HG03280 (cell line): ENCODE measurements around the gene LRRC53.

Experiments used
- ATAC-seq: cut with Tn5 transposase; IDR thresholded peaks from one replicate; pipeline ENCODE4 v1.9.1; 2021; ENCODE audit warnings: mild to moderate bottlenecking, moderate library complexity; ENCODE audit not compliant: unreplicated experiment

Gene LRRC53

DNA sequence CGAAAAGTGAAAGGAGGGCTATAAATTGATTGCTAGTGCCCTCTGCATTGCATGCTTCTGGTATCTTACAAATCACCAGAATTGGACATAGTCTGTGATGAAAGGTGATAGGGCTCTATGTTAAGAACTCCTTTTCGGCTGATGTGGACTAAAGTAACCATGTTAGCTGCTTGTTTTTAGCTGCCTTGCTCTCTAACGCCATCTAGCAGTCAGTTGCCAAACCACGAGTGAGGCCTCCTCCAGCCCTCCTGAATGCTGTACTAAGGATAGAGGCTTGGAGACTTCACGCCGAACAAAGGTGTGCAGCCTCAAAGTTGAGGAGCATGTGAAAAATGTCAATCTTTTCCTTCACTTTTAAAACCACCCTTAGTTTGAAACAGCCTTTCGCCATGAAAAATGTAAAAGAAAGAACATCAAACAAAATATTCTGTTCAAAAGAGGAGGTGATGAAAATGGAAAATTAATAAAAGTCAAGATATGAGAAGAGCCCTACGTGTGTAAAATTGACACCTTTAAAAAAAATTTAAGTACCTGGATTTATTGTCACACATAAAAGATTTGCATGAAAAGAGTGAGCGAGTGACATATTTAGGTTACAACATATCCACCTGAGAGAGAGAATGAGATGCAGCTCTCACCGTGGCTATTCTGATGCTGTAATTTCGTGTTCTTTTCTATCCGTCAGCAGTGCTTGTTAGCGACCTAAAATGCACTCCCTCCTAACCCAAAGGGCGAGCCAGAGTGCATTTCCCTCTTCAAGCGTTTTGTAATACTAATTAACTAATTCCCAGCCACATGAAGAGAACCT lies 8.1 kb downstream of the LRRC53 start:
- peak; percentile 94 for ATAC-seq

- ATAC-seq: no peak
Measured at GRCh38 chr1:74502858-74503257, 9.6 kb downstream of the LRRC53 start.

GRCh38 chr1:74502432-74502831 lies 10.0 kb downstream of the LRRC53 start:
- no peak for ATAC-seq

DNA sequence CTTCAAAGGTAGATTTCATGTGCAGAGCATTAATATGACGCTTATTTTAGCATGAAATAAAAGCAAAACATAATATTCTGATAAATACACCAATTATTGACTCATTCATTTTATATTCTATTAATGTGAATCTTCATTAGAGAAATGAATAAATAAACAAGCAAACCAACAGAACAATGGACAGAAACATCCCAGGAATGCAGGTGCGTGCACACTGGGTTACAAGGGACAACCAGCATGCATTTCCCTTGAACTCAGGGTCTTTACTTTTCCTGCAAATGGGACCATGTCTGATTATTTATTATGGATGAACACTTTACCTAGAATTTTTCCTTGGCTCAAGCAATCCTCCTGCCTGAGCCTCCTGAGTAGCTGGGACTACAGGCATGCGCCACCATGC lies 13.5 kb downstream of the LRRC53 start:
- ATAC-seq: no peak

GRCh38 chr1:74496669-74497068 lies 15.7 kb downstream of the LRRC53 start:
- ATAC-seq: no peak

DNA sequence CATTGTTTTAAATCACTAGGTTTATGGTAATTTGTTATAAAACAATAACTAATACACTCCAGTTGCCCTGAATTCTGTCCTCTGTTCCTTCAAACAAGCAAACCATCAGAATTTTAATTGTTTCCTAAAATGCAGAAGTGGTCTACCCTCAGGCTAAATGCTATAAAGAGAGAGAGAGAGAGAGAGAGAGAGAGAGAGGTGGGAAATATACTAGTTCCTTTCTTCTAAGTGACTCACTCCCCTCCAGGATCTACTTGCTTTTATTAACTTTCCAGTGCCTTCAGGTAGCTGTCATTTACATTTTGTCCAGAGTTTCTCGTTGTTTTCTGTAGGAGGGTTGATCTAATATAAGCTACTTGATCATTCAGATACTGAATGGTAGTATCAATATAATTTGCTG lies 26.4 kb downstream of the LRRC53 start:
- ATAC-seq: no peak

- no peak for ATAC-seq
Measured at GRCh38 chr1:74485622-74486021, 26.8 kb downstream of the LRRC53 start.

- ATAC-seq: no peak
Measured at GRCh38 chr1:74481607-74482006, 30.8 kb downstream of the LRRC53 start.

DNA sequence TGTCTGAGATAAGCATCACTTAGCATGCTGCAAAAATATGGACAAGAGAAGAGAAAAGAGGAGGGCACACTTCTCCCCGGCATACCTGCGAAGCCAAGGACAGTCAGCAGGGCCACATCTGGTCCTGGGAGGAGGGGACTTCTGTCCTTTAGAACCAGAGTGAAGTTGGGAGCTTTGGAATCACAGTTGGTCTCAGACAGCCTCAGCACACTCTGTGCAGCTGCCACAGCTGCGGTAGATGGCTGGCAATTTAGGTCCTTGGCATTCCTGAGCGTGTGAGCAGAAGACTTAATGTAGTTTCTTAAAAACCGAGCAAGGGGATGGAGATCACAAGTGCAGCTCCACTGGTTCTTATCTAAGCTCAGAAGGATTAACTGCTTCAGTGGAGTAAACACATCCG lies 32.3 kb downstream of the LRRC53 start:
- ATAC-seq: no peak

DNA sequence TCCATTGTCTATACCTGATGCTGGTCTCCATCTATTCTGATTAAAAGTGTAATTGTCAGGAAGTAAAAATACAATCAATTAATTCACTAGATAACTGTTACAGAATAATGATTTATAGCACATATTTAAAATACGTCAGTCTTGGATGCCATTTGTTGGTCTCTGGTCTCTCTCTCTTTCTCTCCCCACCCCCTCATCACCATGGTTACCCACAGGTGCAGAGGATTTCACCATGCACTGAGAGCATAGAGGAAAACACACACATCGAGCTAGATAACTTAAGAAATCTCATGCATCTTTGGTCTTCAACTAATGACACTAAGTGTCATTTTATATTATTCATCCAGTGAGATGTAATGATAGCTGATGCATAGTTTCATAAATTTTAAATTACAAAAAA lies 33.4 kb downstream of the LRRC53 start:
- no peak for ATAC-seq

- no peak for ATAC-seq
Measured at GRCh38 chr1:74474585-74474984, 37.8 kb downstream of the LRRC53 start.

GRCh38 chr1:74471470-74471869 lies 40.9 kb downstream of the LRRC53 start:
- ATAC-seq: no peak

GRCh38 chr1:74470936-74471335 lies 41.5 kb downstream of the LRRC53 start:
- no peak for ATAC-seq

GRCh38 chr1:74470251-74470650 lies 42.2 kb downstream of the LRRC53 start:
- no peak for ATAC-seq

GRCh38 chr1:74468982-74469603 lies 43.3 kb downstream of the LRRC53 start:
- ATAC-seq: no peak

GRCh38 chr1:74467786-74468377 lies 44.5 kb downstream of the LRRC53 start:
- no peak for ATAC-seq

DNA sequence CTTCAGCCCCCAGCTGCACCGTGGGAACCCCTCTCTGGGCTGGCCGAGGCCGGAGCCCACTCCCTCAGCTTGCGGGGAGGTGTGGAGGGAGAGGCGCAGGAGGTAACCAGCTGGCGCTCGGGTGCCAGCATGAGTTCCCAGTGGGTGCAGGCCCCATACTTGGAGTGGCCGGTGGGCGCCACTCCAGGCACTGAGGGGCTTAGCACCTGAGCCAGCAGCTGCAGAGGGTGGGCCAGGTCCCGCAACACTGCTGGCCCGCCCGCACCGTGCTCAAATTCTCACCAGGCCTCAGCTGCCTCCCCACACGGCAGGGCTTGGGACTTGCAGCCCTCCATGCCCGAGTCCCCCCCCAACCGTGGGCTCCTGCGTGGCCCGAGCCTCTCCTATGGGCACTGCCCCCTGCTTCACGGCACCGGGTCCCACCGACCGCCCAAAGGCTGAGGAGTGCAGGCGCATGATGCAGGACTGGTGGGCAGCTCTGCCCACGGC lies 47.2 kb downstream of the LRRC53 start:
- ATAC-seq: no peak

DNA sequence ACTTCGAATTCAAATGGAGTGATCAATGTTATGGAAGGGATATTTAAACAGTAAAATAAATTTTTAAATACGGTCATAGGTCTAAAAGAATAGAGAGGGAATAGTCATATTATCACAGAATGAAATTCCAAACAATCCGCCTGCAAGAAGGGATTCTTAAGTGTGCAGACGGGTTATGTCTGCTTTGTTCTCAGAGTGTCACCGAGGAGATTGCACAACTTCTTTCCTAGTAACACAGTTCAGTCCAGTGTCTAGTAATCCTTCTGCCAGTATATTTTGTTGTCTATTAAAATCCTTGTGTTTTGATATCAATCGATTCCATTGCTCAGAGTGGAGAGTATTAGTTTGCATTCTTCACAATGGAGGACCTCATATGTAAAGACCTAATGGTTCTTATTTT lies 48.4 kb downstream of the LRRC53 start:
- no peak for ATAC-seq

DNA sequence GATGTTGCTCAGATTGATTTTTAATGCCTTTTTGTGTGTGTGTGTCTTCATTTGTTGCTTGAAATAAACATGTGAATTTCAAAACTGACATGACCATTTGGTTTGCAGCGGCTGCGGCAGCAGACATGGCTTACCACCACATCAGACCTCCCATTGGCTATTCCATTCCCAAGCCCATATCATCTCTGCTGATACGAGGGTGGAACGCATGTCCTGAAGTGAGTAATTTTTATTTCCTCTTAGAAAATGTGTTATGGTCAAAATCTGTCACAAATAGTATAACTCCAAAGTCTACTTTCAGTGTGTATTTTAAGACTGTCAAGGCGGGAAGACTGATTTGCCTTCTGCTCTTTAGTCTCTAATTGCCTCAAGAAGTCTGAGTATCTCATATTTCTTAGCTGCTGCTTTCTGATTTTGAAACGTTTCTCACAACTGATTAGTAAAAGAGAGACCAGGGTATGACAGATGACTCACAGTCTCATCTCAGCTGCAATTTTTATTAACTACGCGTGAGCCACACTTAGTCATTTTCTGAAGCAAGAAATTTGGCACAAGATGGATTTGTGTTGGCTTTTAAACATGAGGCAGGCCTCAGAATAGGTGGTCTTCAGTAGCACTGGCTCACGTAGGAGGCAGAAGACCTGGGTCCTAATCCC lies 49.0 kb downstream of the LRRC53 start:
- ATAC-seq: peak; percentile 80

GRCh38 chr1:74457253-74457652 lies 55.2 kb downstream of the LRRC53 start:
- ATAC-seq: no peak

GRCh38 chr1:74455390-74455789 lies 57.0 kb downstream of the LRRC53 start:
- no peak for ATAC-seq

GRCh38 chr1:74453277-74453676 lies 59.1 kb downstream of the LRRC53 start:
- no peak for ATAC-seq
